Brain microvascular endothelial cell (primary cell): ENCODE measurements around the gene OR10A2.
"Not testable (repeated sequence)": the region's sequence is repeated elsewhere in the genome, so short reads cannot be mapped to it uniquely, and the experiment has no call there.

Experiments used
- DNase-seq: peaks from one replicate; pipeline ENCODE4 v3.0.0-alpha.2; 2020
- H3K27ac ChIP-seq: fragments of 250-450 bp; sonication (Bioruptor Pico); 2 replicates; pipeline ENCODE4 v1.5.1; 2020; ENCODE audit warnings: mild to moderate bottlenecking, moderate library complexity
- H3K27me3 ChIP-seq: fragments of 250-450 bp; sonication (Bioruptor Pico); replicated peaks from 2 replicates; pipeline ENCODE4 v1.5.1; 2020; ENCODE audit warnings: mild to moderate bottlenecking
- H3K36me3 ChIP-seq: fragments of 250-450 bp; sonication (Bioruptor Pico); replicated peaks from 2 replicates; pipeline ENCODE4 v1.5.1; 2020; ENCODE audit warnings: mild to moderate bottlenecking
- H3K4me3 ChIP-seq: 2 replicates; pipeline ENCODE4 v1.5.1; 2011; ENCODE audit warnings: low read depth, mild to moderate bottlenecking, control low read depth, low read length, moderate library complexity
- in situ Hi-C: cut with HindIII; loops from 2 replicates; pipeline ENCODE4 v1.10.0; 2017; ENCODE audit warnings: low sequenced_read_pairs, low pct_ligation_motif_present
- TF ChIP-seq, protein P1 (sequence below): IDR thresholded peaks from 2 replicates; pipeline ENCODE4 v1.5.1; 2011; ENCODE audit warnings: low read depth, mild to moderate bottlenecking, moderate library complexity, low read length, control low read depth, inconsistent platforms; ENCODE audit errors: missing control alignments

OR10A2 gene

DNA sequence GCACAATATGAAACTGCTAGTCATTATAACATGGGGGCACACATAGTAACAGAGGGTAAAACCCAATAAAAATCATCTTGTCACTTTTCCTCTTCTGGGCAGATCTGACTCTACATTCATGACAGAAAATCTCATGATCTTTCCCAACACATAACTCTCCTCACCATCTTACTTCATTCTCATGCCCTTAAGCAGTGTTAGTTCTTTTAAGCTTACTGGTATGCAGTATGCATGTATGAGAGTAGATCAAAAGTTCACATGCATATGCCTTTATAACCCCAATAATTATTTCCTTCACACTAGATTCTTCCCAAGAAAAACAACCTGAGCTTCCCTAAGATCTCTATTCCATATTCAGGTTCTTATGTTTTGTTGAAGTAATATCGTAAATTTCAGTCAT lies 8.4 kb downstream of the OR10A2 start:
- no peak overlapping the region for H3K4me3 ChIP-seq
- H3K27me3 ChIP-seq = no peaks in the 10 kb centered on the region
- no peaks in the 10 kb centered on the region for H3K36me3 ChIP-seq
- TF ChIP-seq, protein P1, sequence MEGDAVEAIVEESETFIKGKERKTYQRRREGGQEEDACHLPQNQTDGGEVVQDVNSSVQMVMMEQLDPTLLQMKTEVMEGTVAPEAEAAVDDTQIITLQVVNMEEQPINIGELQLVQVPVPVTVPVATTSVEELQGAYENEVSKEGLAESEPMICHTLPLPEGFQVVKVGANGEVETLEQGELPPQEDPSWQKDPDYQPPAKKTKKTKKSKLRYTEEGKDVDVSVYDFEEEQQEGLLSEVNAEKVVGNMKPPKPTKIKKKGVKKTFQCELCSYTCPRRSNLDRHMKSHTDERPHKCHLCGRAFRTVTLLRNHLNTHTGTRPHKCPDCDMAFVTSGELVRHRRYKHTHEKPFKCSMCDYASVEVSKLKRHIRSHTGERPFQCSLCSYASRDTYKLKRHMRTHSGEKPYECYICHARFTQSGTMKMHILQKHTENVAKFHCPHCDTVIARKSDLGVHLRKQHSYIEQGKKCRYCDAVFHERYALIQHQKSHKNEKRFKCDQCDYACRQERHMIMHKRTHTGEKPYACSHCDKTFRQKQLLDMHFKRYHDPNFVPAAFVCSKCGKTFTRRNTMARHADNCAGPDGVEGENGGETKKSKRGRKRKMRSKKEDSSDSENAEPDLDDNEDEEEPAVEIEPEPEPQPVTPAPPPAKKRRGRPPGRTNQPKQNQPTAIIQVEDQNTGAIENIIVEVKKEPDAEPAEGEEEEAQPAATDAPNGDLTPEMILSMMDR = no peak
- in situ Hi-C loops = no loop called here
- DNase-seq = no peak
- no peak overlapping the region for H3K27ac ChIP-seq

DNA sequence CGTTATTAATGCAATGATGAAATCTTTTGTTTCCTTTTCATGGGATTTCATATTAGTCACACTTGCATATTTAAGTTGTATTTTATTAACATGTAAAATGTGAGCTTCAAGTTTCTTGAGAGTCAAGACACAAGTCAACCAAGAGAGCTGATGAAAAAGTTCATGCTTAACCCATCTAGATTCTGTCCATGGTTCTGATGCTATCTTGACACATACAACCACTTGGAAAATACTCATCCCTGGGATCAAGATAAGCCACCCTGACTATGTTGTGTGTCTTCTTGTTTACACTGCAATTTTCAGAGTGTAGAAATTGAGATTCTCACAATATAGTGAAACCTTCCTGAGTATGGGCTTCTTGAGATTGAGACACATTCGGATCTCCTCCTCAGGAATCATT lies 12.9 kb downstream of the OR10A2 start:
- Histone ChIP-seq H3K27ac (no peak overlapping the region), H3K27me3 (no peaks in the 10 kb centered on the region), H3K4me3 (no peak overlapping the region), H3K36me3 (no peaks in the 10 kb centered on the region)
- DNase-seq = no peak
- TF ChIP-seq, protein P1 = no peak
- in situ Hi-C loops = no loop called here

DNA sequence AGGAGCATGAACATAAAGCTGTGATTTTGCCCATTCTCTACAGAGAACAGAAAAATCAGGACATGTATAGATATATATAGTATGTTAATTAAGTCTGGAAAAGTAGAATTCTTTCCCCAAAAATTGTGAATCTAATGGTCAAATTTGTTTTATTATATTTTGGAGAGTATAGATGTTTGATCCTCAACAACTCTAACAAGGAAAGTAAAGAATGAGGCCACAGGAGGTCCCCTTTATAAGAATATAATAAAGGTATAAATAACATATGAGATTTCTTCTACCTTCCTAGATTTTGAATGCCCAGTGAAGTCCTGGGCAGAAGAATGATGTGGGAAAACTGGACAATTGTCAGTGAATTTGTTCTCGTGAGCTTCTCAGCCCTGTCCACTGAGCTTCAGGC lies 13.5 kb downstream of the OR10A2 start, which contains the start of gene OR10A4:
Gene OR10A4 (plus strand): TSS at position 301 of the 400 bp plus-strand sequence. CDS start 23 bp downstream, at position 324.
- Histone ChIP-seq H3K27me3 (no peaks in the 10 kb centered on the region), H3K27ac (no peak within 1 kb of the TSS), H3K4me3 (no peak within 1 kb of the TSS), H3K36me3 (no peaks in the 10 kb centered on the region)
- TF ChIP-seq, protein P1 = no peak
- in situ Hi-C loops = no loop called here
- DNase-seq = no peak

DNA sequence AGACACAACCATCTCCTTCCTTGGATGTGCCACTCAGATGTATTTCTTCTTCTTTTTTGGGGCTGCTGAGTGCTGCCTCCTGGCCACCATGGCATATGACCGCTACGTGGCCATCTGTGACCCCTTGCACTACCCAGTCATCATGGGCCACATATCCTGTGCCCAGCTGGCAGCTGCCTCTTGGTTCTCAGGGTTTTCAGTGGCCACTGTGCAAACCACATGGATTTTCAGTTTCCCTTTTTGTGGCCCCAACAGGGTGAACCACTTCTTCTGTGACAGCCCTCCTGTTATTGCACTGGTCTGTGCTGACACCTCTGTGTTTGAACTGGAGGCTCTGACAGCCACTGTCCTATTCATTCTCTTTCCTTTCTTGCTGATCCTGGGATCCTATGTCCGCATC lies 14.1 kb downstream of the OR10A2 start:
- in situ Hi-C loops = no loop called here
- DNase-seq = no peak
- Histone ChIP-seq H3K36me3 (no peaks in the 10 kb centered on the region), H3K4me3 (no peak overlapping the region), H3K27me3 (no peaks in the 10 kb centered on the region), H3K27ac (no peak overlapping the region)
- TF ChIP-seq, protein P1 = no peak

DNA sequence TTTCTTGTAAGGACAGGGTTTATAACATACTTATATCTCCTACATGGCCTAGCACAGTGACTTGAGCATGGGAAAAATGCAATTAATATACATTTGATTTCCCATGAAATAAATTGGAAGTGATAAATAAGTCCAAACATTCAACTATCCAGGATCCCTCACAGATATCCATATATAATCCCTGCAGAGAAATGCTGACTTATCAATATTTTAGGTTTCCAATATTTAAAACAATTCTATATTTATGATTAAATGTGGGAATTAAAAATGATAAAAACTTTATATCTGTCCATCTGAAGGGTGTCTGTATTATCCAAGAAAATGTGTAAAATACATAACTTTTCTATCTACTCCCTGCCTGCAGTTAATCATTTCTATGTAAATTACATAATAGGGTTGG lies 19.9 kb downstream of the OR10A2 start:
- in situ Hi-C loops = no loop called here

DNA sequence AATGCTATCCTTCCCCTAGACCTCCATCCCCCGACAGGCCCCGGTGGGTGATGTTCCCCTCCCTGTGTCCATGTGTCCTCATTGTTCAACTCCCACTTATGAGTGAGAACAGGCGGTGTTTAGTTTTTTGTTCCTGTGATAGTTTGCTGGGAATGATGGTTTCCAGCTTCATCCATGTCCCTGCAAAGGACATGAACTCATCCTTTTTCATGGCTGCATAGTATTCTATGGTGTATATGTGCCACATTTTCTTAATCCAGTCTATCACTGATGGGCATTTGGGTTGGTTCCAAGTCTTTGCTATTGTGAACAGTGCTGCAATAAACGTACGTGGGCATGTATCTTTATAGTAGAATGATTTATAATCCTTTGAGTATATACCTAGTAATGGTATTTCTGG lies 24.9 kb downstream of the OR10A2 start:
- DNase-seq, H3K27me3 ChIP-seq, H3K36me3 ChIP-seq, H3K27ac ChIP-seq, H3K4me3 ChIP-seq, in situ Hi-C loops: not testable (repeated sequence)

More for the DNA sequence above, 19.9 kb downstream of the OR10A2 start:
- Histone ChIP-seq H3K4me3 (no peak overlapping the region), H3K27ac (no peak overlapping the region), H3K27me3 (no peaks in the 10 kb centered on the region), H3K36me3 (no peaks in the 10 kb centered on the region)
- TF ChIP-seq, protein P1 = no peak
- DNase-seq = no peak
